HG03025 (cell line): ENCODE measurements around the gene FANCF.

Experiments used
- ATAC-seq: cut with Tn5 transposase; IDR thresholded peaks from one replicate; pipeline ENCODE4 v1.9.1; 2021; ENCODE audit warnings: mild to moderate bottlenecking, moderate library complexity; ENCODE audit not compliant: unreplicated experiment, low FRiP score

Gene FANCF

GRCh38 chr11:22626573-22627239, 1.1 kb upstream of the FANCF start:
- no peak for ATAC-seq

- ATAC-seq, result peak; percentile 56
Observed at GRCh38 chr11:22624742-22625447, 728 bp downstream of the FANCF start.

- no peak for ATAC-seq
Observed at GRCh38 chr11:22617868-22618267, 7.8 kb downstream of the FANCF start.

DNA sequence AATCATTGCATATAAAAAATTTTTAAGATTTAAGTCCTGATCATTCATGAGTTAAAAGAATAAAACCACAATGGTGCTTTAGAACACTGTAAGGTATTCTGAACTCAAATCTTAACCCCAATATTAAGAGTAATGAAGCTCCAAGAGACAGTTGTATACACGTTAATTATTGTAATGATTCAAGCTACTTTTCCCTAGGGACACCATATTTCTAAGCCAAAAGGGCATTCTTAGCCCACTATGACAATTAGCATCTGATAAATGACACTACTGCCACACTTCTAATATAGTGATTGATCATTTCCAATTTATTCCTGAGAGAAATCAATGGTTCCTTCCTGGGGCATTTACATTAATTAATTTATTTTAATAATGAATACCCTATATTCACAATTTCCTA, 21.7 kb downstream of the FANCF start:
- no peak for ATAC-seq

DNA sequence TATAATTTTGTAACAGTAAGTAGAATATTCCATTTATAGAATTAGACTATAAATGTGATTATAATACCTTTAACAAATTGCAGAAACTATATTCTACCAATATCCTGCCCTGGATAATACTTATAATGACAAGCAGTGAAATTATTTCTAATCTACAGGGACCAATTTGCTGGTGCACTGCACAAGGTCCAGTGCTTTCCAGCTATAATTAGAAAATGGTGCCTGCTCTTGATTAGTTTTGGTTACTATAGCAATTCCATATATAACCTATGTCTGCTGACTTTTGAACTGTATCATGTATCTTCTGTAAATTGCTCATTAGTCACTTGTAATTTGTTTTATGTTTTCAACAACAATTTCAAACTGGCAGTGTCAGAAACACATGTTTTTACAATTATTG, 23.1 kb downstream of the FANCF start:
- ATAC-seq, result no peak

DNA sequence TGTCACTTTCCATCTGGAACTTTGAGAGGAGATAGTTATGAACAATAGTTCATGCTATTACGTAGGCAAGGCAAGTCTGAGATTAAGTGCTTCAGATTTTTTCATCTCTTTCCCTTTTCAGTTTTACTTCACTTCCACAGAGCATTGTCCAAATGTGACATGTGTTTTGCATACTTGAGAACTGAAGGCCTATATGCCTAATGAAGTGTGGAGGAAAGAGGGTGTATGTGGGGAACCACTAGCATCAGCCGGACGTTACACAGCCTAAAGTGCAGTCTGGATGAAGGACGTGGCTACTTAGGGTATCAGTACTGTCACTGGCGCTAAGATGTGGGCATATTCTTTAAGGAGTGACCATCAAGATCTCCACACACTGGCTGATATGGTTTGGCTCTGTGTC, 26.2 kb downstream of the FANCF start:
- no peak for ATAC-seq

- ATAC-seq, result no peak
Observed at GRCh38 chr11:22597062-22597461, 28.6 kb downstream of the FANCF start.

DNA sequence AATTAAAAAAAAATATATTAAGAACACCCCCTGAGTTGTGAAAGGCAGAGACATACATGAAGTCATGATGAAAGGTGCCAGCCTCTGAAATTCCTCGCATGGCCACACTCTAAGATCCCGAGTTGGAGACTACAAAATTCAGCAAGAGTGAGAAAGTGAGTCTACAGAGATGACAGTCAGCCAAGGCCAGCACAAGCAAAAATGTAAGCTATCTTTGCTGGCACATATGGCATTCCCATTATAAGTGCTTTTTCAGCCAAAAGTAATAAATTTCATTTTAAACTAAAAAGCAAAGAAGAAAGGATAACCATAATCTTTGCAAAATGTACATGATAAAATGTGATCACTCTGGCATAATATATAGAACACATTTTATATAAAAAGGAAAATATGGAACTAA, 40.6 kb downstream of the FANCF start:
- ATAC-seq, result no peak

GRCh38 chr11:22583963-22584492, 41.6 kb downstream of the FANCF start:
- ATAC-seq, result no peak

DNA sequence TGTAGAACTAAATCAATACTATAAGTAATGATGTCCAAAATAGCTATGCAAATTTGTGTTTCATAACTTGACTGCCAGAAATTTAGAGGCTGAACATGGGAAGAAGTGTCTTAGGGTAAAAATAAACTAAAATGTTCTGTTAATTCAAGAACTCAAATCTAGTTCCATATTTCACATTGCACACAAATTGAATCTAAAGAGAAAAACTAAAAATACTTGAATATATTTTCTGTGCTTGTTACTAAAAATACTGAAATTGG, 43.5 kb downstream of the FANCF start:
- no peak for ATAC-seq

GRCh38 chr11:22581354-22582150, 44.1 kb downstream of the FANCF start:
- ATAC-seq, result no peak

GRCh38 chr11:22577854-22578253, 47.8 kb downstream of the FANCF start:
- peak; percentile 48 for ATAC-seq
